DMS53 (cell line): ENCODE results near the gene RPA3.

Experiments
- DNase-seq: peaks from one replicate; lab custom pipeline; 2025; lab: John Stamatoyannopoulos, UW

The RPA3 gene

DNA sequence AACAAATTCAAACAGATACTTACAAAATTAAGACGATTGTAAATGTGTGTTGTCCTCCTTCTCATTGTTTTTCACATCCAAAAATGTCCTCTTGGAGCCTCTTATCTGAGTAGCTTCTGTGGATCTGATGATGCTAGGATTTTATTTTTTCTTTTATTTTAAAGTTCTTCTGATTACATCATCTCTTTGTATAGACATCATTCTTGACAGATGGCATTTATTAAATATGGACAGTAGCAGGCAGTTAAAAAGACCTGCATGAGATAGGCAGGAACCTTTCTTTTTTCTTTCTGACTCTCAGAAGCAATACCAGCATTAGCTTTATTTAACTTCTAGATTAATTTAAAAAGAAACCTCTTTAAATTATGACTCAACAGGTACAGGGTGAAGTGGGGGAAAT lies at the start of gene RPA3:
Gene RPA3 (minus strand): TSS at position 116 of the 400 bp plus-strand sequence. CDS start 78,189 bp downstream, outside the sequence.
- peak; percentile 55 for DNase-seq

DNA sequence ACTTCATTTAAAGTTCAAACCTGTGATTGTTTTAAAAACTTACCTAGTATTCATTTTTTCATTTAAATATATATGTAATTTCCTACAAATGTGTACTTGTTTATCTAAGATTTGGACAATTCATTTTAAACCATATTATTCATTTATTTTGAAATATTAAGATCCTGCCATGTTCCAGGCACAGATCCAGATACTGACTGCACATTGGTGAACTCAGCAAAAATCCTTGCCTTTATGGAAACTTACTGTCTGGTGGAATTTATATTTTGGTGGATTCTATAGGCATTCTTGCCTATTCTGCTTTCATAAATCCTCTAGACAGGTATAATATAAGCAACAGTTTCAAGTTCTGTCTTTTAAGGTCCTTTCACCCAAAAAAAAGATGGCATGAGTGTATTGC lies 48.3 kb upstream of the RPA3 start:
- DNase-seq, result no peak

DNA sequence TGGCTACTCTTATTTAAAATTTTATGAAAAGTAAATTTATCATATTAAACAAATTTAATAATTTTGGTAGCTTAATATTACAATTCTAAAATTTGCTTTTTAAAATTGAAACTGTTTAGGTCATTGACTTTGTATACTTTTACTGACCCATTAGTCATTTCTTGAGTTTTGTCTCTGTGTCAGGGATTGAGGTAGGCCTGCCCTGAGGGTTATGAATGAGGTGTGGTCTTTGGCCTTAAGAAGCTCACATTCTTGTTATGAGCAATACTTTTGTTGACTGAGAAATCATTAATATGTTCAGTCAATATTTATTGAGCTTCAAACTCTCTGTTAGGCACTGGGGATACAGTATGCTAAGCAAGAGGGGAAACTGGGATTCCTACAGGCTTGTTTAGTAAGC lies 47.0 kb upstream of the RPA3 start:
- DNase-seq, result no peak

DNA sequence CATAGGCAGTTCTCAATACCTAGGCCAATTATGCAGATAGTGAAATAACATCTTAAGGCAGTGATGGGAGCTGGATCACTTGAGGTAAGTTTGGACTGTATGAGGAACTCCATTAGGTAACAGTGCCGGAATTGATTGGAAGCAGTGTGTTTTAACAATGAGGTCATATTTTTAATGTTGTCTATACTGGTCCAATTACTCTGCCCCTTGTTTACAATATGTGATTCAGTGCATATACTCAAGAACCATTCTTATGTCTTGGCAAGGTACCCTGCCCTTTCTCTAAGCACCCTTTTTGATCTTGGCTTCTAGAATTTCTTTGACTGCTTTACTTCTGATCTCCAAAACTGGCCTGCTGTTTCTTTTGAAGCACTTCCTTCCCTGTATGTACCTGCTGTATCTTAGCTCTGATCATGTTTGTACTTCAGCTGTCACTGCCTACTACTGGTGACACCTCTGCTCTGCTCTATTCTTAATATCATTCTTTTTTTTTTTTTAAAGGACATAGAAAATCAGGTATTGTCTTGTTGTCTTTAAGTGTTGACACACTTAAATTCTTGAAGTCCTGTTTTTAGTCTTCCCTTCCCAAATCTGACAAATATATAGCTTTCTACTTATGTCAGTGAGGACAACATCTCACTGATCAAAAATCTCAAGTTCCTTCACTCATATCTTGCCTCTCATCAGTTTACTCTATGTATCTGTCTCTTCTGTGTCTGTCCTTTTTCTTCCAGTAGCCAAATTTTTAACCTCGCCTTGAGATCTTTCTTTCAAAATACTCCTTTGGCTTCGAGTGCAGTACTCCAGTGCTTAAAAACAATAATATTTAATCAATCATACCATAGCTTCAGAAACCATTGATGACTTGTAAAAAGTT lies 46.4 kb upstream of the RPA3 start:
- DNase-seq, result peak; percentile 58

DNA sequence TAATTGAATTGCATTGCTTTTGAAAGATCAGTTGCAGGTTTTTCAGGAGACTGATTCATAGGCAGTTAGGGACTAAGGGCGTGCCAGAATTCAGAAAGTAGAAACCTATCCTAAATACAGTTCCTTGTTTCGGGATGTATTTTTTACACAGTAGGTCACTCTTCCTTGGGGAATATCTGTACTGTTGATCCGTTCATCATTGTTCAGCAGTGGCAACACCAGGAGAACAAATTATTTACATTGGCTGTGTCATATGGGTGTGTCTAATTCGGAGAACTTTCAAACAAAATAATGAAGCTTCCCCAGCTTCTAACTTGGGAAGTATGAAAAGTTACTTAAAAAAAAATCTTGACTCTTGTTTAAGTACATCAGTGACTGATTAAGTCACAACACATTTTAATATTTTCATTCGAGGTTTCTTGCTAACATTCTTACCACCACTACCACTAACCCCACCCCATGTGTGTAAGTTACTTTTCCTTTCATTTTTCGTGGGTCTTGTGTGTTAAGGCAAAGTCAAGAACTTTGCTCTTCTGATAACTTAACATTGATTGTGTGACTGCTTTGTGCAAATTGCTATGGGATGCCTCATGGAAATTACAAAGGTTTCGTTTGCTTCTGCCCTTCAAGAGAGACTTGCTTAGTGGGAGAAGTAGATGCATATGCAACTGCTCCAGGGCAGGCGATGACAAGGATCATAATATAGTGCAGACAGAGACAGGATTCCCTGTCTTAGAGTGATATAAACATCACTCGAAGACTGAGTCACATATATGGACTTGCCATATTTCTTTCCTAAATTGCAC lies 43.8 kb upstream of the RPA3 start:
- DNase-seq, result peak; percentile 37

DNA sequence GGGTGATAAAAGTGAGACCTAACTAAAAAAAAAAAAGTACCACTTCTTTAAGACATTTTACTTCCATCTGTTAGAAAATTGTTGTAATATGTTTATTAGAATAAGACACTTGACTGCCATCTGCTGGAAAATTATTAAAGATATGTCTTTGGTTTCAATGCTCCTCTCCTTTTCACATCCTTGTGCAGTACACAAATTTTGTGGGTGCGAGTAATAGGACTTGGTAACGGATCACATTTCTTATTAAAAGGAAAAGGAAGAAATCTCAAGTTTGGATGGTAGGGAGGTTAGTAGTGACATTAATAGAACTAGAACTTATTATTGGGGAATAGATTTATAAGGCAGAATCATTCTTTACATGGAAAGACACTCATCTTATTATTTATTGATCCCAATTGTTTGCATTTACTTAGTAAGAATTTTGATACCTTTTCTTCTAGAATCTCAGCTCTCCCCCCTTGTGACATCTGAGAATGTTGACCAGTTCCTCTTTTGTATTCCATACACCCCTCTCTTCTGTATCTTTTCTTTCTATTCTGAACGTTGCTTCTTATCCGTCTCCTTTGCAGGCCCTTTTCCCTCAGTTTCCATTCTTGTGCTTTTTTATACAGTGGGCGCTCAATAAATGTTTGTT lies 43.0 kb upstream of the RPA3 start:
- peak; percentile 77 for DNase-seq

DNA sequence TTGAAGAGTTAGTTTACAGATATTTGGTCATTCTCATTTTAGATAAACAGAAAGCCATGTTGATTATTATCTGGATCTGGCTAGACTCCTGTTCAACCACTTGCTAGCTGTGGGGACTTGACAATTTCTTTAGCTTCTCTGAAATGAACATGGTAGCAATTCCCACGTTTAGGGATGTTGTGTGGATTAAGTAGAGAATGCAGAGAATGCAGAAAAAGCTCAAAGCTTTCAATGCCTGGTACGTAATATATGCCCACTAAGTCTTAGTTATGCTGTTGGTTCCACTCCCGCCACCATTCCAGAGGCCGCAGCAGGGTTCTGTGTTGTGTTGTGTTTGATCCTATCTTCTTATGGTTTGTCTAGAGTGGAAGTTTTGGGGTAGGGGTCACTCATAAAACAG lies 39.2 kb upstream of the RPA3 start:
- DNase-seq, result no peak

DNA sequence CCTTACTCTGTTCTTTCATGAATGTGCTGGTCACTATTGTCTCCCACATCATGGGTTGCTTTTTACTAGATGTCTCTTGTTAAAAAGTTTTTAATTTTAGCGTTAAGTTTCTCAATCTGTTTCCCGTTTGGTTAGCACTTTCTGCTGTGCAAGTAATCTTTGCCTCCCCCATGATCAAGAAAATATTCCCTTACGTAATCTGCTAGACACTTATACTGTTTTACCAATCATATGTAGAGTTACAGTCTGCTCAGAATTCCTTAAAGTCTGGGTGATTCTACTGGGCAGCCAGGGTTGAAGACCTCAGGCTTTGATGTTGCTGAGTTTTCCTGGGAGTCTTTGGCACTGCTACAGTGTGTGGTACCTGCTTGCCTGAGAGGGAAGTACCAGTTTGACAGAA lies 38.2 kb upstream of the RPA3 start:
- no peak for DNase-seq

DNA sequence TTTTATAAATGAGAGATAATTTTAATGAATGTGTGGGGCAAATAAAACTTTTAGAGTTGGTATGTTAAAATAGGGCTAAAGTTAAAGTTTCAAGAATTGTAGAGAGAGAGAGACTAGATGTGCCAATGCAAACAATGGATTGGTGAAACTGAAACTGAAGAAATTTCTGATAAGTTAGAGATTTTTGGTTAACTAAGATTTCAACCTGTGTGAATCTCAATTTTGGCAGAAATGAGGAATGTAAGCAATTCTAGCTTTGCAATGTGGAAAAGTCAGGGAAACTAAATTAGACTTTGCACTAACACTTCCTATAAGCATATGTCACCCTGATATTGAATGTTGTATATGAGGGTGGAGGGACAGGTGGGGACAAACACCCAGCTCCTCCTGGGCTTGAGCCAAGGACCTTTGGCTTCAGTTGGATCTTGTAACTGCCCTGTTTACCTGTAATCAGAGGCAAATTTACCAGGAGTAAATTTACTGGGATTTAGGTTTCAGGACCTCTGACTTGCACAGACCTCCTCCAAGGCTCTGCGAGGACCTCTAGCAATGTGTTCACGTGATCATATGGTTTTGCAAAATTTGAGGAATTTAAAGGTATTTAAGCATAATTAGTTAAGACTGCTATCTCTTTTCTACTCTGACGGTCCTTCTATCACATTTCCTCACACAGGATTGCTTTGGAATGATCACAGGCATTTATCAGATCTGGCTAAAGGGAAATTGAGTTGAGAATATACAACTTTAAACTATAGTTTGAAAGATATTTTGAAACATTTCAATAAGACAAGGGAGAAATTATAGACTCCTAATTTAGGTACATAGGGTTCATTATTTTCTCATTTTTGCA lies 33.1 kb upstream of the RPA3 start:
- no peak for DNase-seq

DNA sequence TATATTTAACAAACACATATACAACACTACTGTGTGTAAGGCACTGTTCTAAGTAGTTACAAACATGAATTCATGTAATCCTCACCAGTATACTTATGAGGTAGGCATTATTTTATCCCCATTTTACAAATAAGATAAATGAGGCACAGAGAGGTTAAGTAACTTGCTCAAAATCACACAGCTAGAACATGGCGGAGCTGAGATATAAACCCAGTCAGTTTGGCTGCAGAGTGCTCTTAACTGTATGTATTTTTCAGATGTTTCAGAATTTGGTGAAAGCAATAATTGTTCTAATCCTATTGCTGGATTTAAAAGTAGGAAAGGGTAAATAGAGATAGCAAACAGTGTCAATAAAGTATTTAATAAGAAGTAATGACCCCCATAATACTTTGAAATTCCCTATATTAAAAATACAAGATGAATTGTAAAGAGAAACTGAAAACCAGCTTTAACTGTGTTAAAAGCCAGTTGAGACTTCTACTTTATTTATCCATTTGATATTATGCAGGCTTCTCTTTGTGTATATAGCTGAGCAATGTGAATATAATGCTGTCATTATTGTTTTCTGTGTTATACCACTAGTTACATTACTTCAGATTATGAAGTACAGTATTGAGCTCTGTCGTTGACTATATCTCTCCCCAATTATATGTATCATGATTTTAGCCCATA lies 32.3 kb upstream of the RPA3 start:
- no peak for DNase-seq

DNA sequence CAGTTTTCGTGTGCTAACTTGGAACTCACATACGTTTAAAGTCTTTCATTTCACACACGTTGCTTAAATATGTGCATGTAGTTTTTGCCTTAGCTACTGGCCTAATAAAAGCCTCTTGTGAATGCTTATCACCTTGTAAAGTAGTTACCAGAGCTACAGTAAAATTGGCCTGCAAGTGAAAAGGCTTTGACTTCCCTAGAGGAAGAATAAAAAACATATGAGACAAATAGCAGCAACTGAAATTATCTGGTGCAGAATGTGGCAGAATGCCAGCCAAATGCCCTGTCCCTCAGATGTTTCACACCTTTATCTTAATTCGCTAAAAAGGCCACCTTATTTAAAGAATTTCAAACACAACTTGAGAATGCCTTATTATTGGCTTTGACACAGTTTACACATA lies 28.1 kb upstream of the RPA3 start:
- no peak for DNase-seq

DNA sequence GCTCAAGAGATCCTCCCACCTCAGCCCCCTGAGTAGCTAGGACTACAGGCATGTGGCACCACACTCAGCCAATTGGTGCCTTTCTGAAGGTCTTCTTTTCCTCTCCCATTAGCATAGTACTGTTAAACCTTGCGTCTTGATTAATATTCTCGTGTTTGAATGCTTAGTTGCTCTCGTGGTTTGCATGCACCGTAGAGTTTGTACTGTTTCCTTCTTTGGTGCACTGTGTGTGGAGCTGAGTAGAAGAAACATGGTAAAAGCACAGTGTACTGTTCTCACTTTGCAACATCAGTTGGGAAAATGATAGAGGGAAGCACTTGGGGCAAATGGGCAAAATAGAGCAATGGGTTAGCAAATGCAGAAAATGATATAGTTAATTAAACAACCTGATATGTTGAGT lies 27.6 kb upstream of the RPA3 start:
- DNase-seq, result no peak

DNA sequence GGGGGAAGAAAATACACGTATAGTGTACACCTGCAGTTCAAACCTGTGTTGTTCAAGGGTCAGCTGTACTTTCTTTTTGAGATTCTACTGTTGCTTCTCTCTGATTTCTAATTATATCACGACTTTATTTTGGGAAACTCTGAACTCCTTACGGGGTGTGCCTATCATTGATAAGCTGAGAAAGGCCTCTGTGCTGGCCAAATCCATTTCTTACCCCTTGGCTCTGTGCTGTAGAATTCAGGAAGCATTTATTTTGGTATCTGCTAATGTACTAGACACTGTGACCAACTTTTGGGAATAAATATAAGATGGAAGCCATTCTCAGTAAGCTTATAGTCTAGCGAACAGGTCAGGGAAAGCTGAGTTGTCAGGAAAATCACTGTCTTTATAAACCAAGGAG lies 26.9 kb upstream of the RPA3 start:
- no peak for DNase-seq

DNA sequence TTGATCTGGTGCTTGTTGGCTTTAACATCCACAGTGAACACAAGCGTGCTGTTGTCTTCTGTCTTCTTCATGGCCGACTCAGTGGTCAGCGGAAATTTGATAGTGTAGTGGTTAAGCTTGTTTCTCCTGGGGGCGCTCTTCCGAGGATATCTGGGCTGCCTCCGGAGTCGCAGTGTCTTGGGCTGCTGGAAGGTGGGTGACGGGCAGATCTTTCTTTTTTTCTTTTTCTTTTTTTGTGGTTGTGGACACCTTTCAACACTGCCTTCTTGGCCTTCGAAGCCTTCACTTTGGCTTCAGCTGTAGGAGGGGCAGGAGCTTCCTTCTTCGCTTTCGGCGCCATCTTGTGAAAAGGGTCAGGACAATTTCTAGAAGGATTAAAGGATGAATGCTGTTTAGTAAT lies 23.8 kb upstream of the RPA3 start:
- no peak for DNase-seq

DNA sequence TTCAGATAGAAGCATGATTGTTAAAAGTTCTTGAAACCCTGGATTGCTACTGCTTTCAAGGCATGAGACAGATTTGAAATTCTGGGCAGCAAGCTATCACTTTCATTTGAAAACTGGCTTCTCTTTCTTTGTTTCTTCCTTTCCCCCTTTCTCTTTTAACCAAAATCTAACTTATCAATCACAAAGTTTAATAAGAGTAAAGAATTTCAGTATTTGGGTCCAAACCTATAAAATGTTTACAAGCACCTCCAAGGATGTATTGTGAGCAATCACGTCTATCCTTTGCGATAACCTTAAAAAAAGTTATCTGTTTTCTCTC lies 21.6 kb upstream of the RPA3 start:
- DNase-seq, result no peak

DNA sequence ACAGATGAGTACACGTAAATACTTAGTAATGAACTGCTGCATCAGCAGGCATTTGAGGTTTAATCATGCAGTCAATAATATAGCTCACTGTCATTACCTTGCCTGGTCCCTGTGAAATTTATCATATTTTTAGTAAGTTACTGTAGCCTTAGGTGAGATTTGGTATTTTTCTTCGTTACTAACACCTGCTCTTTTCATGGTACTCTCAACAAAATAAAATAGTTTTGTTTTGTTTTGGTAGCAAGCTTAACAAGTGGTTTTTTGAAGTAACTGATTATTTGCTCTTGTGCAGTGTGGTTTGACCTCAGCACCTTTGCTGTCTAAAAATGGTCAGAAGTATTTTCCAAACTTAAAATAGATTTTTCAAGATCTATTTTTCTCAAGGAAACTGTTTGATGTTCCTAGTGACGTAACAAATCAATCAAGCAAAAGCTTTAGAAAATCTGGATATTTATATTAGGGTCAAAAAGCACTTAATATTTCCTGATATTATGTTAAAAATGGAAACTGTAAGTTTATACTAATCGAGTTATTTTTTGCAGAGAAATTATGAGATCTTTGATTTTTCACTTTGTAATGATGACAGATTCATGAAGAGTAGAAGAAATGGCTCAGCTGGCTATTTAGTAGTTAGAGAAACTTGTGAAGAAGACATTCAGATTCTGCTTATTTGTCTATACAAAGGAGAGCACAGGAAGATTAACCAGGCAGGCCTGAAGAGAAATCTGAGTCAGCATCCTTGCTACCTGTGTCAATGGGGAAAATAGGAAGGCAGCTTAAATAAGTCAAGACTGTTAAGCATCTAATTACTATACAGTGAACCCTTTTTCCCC lies 21.0 kb upstream of the RPA3 start:
- no peak for DNase-seq

DNA sequence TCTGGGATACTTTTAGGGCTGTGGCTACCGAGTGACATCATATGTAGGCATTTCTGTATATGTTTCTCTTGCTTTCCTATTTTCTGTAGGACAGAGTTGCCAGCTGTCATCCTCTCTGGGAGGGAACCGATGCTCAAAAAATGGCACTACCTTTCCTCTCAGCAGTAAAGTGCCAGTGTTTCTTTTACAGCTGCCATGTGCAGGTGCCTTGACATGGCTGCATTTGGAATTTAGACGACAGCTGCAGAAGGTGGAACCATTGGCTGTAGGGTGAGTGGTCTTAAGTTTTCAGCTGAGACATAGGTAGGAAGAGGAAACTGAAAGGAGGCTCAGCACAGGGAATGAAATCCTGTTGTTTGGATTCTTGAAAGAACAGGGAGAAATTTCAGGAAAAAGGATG lies 20.2 kb upstream of the RPA3 start:
- DNase-seq, result no peak

DNA sequence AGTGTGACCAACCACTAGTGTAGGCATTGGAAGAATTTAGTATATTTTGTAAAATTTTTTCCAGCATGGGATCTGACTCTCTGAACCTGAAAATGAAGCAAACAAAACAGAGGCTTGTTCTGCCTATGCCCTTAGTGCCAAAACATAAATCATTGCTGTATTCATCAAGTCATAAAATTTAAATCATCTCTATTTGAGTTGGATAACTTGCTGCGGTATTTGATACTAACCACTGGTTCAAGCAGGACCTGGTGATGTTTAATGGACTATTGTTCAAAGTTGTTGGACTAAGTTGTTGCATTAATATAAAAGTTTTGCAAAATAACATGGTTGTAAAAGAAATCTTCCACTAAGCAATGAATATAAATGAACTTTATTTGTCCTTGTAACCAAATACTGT lies 19.8 kb upstream of the RPA3 start:
- no peak for DNase-seq

DNA sequence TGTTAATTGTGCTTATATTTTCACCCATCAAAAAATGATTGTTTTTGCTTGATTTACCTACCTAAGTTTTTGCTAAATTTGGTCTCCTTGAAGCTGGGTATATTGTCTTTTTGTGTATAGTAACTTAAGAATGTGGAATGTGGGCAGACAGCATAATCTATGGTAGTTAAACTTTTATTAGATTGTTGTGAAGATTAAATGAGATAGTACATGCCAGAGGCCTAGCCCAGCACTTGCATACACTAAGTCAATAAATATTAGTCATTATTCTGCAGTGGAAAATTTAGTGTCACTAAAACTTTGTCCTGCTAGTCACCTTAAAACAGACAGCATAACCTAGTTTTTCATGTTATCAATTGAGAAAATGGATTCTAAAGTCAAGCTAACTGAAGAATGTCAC lies 19.3 kb upstream of the RPA3 start:
- DNase-seq, result no peak

DNA sequence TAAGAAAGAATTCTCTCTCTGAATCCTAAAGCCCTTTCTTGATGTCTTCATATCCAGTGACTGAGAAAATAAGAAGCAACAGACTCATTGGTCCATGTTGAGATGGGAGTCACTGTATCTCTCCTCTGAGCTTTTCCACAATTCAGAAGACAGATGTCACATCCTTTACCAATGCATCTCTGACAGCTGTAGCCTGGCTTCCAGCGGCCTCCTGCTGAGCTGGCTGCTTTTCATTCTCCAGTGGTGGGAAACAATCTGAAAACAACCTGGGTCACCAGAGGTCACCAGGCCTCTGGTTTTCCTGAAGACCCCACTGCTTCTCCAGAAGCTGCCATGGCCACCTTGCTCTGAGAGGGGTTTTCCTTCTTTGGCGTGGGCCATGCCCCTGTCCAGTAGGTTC lies 18.3 kb upstream of the RPA3 start:
- DNase-seq, result no peak
